Colonic mucosa (tissue), 4 donors: Measurements from ENCODE around the gene LUM. TPM values are rescaled to one million over a fixed set of nuclear protein-coding genes. Genes with fewer than 3 reads are reported as not detected.
A peak's percentile ranks its signal among the peaks of the same experiment; 100 is the strongest.

Experiments
- DNase-seq: peaks from one replicate; pipeline ENCODE4 v3.0.0-alpha.2; 2020
- H3K27ac ChIP-seq: fragments of 200-600 bp; one replicate; pipeline ENCODE4 v1.8.0; 2021
- H3K27me3 ChIP-seq: fragments of 200-600 bp; one replicate; pipeline ENCODE4 v1.8.0; 2021
- H3K36me3 ChIP-seq: fragments of 200-600 bp; one replicate; pipeline ENCODE4 v1.8.0; 2021
- H3K4me1 ChIP-seq: fragments of 200-600 bp; one replicate; pipeline ENCODE4 v1.8.0; 2021; ENCODE audit warnings: mild to moderate bottlenecking
- H3K4me3 ChIP-seq: fragments of 200-600 bp; one replicate; pipeline ENCODE4 v1.8.0; 2021
- H3K9ac ChIP-seq, 2 donors: one replicate each; pipeline ENCODE4 v1.7.0; 2013; ENCODE audit warnings: control low read depth in 2 of 2, low read depth in 2 of 2, low read length in 2 of 2
- H3K9me3 ChIP-seq: fragments of 200-600 bp; one replicate; pipeline ENCODE4 v1.8.0; 2021
- CTCF ChIP-seq: fragments of 200-600 bp; IDR thresholded peaks from one replicate; pipeline ENCODE4 v1.8.0; 2022; ENCODE audit warnings: antibody characterized with exemption, mild to moderate bottlenecking
- intact Hi-C: fragments of 100-400 bp; cut with DNase I; formaldehyde crosslinking; loops from one replicate; pipeline ENCODE4 v1.14.1; 2022
- total RNA-seq, 2 donors: library from RNA; stranded (reverse); fragmentation: NEBNext Ultra II Directional in 1 of 2; extraction: Animal tissue kit (Norgen Biotek cat#: 25700) in 1 of 2; gene quantifications; one replicate each; pipeline ENCODE4 v1.2.1, GENCODE V29; 2021
- donor health status: healthy.
- donor health status: DM: no; HTN: no; CAD: no.
- donor health status: DM: no; HTN: no; CAD: no.

The LUM gene
- total RNA-seq, 2 donors from 2014 or later, result 26.1 to 102 TPM

DNA sequence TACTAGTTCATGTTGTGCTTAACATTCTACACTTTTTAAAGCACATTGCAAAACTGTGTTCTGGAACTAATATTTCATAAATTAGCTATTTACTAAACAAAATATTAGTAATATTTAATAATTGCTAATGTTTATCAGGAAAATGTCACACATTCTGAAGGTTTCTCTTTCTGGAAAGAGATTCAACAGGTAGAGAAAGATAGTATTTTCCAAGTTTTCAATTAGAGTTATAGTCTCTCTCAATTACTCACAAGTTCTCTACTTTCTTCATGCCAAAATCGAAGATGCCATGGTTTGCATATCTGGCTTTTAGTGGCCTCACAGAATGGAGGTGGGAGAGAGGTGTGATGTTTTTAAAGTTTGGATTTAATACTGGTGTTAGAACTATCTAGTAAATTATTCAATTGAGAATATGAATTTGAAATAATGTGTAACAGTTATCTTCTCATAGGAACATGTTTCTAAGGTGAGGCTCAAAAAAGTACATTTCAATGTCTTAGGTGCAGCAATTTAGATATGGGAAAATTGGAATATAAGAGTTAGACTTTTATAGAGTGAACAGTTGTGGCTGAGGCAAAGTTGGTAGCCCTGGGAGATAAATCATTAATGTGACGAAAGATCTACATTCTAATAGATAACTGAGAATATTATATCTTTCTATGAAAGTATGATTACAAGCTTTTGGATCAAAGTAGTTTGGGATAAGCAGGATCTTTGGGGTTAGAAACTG, 1.5 kb downstream of the LUM start:
- Histone ChIP-seq H3K9ac (peak overlapping the region in 1 of 2 donors; percentile 19), H3K36me3 (no peaks in the 10 kb centered on the region), H3K4me3 (no peak overlapping the region), H3K4me1 (no peaks in the 10 kb centered on the region), H3K27me3 (no peaks in the 10 kb centered on the region), H3K27ac (no peak overlapping the region), H3K9me3 (no peaks in the 10 kb centered on the region)
- TF ChIP-seq CTCF, result no peak
- intact Hi-C loops, result no loop called here
- DNase-seq, result no peak

DNA sequence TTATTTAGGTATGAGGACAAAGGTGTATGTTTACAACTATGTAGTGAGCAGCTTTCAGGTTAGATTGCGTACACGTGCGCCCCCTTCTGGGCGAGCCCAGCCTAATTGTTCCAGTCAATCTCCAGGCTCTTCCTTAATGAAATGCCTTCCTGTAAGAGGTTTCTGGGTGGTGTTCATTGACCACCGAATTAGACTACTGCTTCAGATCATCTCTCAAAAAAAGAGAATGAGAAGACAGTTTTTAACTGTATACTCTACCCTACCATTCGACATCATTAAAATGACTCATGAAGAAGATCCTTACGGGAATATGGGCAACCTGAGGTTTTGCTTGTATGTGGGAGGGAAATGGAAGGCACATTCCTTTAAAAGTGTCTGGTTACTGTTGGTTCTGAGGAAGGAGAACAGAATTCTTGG, 2.1 kb downstream of the LUM start:
- peak; percentile 66 for TF ChIP-seq CTCF
- Histone ChIP-seq H3K4me1 (no peaks in the 10 kb centered on the region), H3K9me3 (no peaks in the 10 kb centered on the region), H3K36me3 (no peaks in the 10 kb centered on the region), H3K9ac (no peak overlapping the region), H3K27me3 (no peaks in the 10 kb centered on the region), H3K27ac (no peak overlapping the region), H3K4me3 (no peak overlapping the region)
- DNase-seq, result peak; percentile 82
- intact Hi-C loops, result no loop called here

DNA sequence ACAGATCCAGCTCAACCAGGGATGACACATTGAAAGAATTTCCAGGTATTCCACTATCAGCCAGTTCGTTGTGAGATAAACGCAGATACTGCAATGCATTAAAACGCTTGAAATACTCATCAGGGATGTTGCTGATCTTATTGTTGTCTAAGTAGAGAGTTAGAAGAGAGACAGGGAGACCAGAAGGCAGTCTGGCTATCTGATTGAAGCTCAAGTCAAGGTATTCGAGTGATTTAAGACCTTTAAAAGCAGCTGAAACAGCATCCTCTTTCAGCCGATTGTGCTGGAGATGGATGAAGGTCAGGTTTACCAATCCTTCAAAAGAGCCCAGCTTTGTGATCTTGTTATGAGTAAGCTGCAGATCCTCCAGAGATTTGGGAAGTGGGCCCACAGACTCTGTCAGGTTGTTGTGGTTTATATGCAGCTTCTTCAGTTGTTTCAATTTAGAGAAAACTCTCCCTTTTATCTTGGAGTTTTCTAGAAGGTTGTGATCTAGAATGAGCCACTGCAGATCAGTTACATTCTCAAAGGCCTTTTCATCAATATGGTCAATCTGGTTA, 3.0 kb downstream of the LUM start:
- TF ChIP-seq CTCF, result no peak
- intact Hi-C loops, result no loop called here
- Histone ChIP-seq H3K36me3 (no peaks in the 10 kb centered on the region), H3K9ac (no peak overlapping the region), H3K9me3 (no peaks in the 10 kb centered on the region), H3K27ac (no peak overlapping the region), H3K4me1 (no peaks in the 10 kb centered on the region), H3K4me3 (no peak overlapping the region), H3K27me3 (no peaks in the 10 kb centered on the region)
- DNase-seq, result no peak

DNA sequence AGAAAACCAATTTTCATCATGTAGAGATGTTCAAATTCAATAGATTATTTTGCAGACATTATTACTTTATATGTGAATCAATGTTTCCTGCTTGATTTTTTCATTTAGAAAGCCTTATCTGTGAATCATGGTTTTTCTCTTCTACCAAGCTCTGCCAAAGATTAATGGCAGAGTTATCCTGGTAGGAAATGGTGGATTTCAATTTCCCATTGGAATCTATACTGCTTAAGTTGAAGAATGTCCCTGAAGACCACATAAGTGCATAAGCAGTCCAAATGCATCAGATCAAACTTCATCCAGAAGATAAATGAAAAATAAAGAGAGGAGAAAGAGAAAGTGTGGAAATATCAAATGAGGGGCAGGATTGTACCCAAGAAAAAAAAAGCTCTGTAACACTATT, 5.0 kb downstream of the LUM start:
- no peak overlapping the region for H3K9ac ChIP-seq
- H3K9me3 ChIP-seq, result no peaks in the 10 kb centered on the region
- no peak overlapping the region for H3K27ac ChIP-seq
- H3K4me1 ChIP-seq, result no peaks in the 10 kb centered on the region
- TF ChIP-seq CTCF, result no peak
- H3K36me3 ChIP-seq, result no peaks in the 10 kb centered on the region
- no peaks in the 10 kb centered on the region for H3K27me3 ChIP-seq
- intact Hi-C loops, result no loop called here
- H3K4me3 ChIP-seq, result no peak overlapping the region
- DNase-seq, result no peak

- H3K27ac ChIP-seq, result no peak overlapping the region
- no peak overlapping the region for H3K4me3 ChIP-seq
- intact Hi-C loops, result no loop called here
Observed at GRCh38 chr12:91105807-91106206, 5.5 kb downstream of the LUM start.

More at GRCh38 chr12:91105807-91106206, 5.5 kb downstream of the LUM start:
- Histone ChIP-seq H3K36me3 (no peaks in the 10 kb centered on the region), H3K9me3 (no peaks in the 10 kb centered on the region), H3K27me3 (no peaks in the 10 kb centered on the region), H3K4me1 (no peaks in the 10 kb centered on the region), H3K9ac (no peak overlapping the region)
- DNase-seq, result no peak
- no peak for TF ChIP-seq CTCF
